ENCODE measurements around the gene ERGIC1.
"Not testable (repeated sequence)": the region's sequence is repeated elsewhere in the genome, so short reads cannot be mapped to it uniquely, and the experiment has no call there.

ERGIC1 gene, protein sequence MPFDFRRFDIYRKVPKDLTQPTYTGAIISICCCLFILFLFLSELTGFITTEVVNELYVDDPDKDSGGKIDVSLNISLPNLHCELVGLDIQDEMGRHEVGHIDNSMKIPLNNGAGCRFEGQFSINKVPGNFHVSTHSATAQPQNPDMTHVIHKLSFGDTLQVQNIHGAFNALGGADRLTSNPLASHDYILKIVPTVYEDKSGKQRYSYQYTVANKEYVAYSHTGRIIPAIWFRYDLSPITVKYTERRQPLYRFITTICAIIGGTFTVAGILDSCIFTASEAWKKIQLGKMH

DNA sequence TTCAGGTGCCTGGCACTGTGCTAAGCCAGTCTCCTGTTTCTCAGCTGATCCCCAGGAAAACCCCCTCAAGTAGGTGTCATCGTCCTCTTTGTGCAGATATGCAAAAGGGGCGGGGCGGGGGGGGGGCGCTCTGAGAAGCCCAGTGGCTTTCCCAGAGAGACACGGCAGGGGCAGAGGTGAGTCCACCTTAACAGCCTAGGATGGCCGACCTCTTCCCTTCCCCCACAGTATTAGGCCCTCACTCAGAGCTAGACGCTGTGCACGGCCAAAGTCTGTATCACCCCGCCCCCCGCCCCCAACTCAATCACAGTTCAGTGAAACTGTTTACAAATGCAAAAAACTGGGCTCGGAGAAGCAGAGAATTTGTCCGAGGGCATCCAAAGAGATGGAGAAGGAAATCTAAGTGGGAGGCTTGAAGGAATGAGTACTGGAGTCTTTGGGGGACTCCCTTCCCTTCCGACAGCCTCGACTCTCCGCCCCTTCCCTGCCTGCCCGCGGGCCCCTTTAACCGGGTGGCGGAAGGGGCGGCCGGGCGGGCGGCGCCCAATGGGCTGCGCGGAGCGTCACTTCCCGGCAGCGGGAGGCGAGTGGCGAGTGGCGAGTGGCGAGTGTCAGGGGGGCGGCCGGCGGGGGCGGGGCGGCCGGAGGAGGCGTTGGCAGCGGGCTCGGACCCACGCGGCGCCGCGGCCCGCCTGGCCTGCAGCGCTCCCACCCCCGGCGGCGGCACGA lies at the start of gene ERGIC1:
ERGIC1 (plus strand) TSS at position 566 of the 729 bp plus-strand sequence; CDS start at position 729, 163 bp downstream.
- peak within 1 kb of the TSS; percentile 71 for H3K4me3 ChIP-seq (ENCODE audit: low read depth, low read length)

DNA sequence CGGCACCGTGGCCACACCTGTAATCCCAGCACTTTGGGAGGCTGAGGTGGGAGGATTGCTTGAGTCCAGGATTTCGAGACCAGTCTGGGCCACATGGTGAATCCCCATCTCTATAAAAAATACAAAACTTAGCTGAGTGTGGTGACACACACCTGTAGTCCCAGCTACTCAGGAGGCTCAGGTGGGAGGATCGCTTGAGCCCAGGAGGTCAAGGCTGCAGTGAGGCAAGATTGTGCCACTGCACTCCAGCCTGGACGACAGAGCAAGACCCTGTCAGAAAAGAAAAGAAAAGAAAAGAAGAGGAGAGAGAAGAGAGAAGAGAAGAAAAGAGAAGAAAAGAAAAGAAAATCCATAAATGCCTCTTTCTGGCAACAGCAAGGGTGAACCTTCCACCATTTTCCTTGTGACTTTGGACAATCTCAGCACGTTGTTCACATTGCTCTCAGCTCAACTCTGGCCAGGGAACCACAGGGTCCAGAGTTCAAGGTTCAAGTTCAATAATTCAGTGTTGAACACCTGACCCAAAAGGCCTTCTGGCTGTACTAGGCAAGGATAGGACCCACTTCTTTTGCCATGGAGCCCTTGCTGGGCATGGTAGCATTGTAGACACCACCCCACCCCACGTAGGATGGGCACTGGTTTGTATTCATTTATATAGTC lies 48.5 kb upstream of the ERGIC1 start:
- no peak overlapping the region for H3K4me3 ChIP-seq (ENCODE audit: low read depth, low read length)

DNA sequence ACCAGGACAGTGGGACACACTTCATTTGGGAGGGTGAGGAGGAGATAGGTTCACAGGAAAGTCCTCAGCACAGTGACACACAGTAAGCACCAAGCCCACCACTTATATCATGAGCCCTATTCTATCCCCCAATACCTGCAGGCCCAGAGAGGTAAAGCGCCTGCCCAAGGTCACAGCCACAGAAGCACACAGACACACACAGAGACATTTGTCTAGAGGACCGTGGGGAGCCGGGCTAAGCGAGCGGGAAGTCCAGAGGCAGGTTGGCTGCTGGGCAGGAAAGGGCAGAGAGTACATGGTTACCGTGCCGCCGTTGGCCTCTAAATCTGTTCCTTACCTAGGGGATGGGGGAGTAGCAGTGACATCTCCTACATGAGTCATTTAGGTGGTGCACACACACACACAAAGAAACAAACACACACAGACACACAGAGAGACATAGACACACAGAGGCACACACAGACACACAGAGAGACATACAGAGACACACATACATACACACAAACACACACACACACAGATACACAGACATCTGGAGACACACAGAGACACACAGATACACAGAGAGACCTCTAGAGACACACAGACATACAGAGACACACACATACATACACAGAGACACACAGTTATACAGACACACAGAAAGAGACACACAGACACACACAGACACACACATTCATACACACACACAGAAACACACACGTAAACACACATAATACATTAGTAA lies 47.2 kb upstream of the ERGIC1 start:
- no peak overlapping the region for H3K4me3 ChIP-seq (ENCODE audit: low read depth, low read length)

DNA sequence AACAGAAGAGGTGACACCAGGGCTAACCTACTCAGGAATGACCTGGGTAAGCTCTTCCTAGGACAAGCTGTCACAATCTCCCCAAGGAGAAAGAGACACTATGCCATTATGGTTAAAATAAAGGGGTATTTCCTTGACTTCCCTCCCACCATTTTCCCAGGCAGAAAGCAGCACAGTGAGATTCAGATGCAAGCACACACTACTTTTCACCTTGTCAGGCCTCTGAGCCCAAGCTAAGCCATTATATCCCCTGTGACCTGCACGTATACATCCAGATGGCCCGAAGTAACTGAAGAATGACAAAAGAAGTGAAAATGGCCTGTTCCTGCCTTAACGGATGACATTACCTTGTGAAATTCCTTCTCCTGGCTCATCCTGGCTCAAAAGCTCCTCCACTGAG lies 46.5 kb upstream of the ERGIC1 start:
- H3K4me3 ChIP-seq (ENCODE audit: low read depth, low read length), result not testable (repeated sequence)

DNA sequence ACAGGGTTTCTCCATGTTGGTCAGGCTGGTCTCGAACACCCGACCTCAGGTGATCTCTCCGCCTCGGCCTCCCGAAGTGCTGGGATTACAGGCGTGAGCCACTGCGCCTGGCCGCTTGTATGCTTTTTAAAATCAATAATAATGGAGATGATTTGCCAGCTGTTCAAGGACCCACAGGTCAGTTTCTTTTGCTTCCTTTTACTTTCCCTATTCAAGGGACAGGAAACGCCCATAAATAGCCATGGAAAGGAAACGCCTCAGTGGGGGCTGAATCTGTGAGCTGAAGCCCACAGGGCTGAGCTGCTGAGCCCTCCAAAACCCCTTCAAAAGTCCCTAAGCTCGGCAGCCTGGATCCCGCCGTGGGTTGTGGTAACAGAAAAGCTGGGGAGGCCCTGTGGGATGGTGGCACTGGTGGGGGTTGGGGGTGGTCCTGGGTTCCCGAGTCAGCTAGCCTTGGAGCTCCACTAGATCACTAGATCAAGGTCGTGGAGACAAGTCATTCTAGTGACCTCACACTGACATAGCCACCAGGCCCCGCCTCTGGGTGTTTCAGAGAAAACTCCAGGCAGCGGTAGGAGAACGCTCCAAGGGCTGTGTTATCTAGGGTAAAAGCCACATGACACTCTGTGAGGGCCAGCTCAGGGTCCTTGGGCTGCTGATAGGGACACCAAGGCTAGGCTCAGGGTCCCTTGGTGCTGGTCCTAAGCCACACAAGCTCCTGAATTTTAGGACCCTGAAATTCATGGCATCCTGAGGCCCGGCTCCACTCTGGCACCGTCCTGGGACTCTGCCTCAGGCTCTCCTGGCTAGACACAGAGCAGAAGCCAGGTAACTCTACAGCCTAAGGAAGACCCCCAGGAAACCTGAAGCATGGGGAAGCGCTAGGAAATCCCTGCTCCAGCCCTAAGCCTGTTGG lies 45.0 kb upstream of the ERGIC1 start:
- H3K4me3 ChIP-seq (ENCODE audit: low read depth, low read length), result no peak overlapping the region

DNA sequence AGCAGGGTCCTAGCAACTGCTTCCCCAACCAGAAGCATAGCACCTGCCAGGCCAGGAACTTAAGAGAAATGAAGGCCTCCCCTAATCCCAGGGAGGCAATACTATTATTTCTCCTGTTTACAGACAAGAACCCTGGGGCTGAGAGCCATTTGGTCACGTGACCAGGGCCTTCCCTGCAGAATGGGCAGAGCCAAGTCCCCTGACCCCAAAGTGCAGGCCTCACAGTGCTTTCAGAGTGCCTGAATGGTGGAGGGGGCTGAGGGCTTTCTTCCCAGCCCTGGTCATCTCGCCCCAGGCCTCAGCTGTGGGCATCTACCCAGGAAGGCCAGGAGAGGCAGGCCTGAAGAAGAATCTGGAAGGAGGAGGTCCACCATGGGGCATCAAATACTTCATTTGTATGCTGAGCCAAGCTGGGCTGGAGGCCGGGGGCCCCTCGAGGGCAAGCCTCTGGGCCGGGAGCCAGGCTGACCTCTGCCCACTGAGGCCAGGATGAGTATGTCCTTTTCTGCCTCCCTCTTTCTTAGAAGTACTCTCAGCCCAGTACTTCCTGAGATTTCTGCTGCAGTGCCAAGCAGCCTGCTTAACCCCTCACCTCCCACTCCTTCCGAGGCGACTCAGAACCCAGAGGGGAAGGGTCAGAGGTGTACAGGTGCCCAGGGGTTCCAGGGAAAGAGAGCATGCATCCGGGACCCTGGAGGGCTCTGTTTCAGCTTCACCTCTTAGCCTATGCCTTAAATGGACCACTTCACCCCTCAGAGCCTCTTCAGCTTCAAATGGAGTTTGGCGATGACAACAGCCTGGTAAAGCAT lies 44.2 kb upstream of the ERGIC1 start:
- H3K4me3 ChIP-seq (ENCODE audit: low read depth, low read length), result no peak overlapping the region

DNA sequence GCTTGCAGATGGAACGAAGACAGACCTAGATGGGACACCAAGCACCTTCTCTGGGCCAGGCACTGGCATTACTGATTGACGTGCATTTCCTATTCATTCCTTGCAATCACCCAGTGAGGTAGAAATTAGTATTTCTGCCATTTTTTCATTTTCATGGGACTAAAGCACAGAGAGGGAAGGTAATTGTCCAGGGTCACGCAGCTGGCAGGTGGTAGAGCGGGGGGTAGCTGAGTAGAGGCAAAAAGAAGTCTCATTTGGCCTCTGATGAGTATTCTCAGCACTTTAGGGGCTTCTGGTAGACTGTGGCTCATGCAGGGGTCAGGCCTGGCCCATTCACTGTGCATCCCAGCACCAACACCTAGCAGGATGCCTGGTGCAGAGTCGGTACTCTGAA lies 43.6 kb upstream of the ERGIC1 start:
- H3K4me3 ChIP-seq (ENCODE audit: low read depth, low read length), result no peak overlapping the region

DNA sequence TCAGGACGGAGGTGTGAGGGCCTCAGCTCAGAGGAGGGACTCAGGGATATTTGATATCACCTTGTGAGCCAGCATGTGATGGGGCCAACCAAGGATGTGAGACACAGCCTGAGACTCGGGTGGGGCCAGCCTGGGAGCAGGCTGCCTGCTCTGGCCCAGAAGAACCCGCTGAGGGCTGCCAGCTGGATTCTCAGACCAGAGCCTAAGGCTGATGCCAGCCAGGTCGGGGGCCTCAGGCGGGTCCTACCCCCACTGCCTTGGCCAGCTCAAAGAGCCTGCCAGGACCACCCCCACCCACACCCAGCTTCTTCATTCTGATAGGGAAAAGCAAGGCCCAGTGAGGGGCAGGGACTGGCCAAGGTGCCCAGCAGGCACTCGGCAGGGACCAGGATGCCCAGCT lies 42.8 kb upstream of the ERGIC1 start:
- no peak overlapping the region for H3K4me3 ChIP-seq (ENCODE audit: low read depth, low read length)

DNA sequence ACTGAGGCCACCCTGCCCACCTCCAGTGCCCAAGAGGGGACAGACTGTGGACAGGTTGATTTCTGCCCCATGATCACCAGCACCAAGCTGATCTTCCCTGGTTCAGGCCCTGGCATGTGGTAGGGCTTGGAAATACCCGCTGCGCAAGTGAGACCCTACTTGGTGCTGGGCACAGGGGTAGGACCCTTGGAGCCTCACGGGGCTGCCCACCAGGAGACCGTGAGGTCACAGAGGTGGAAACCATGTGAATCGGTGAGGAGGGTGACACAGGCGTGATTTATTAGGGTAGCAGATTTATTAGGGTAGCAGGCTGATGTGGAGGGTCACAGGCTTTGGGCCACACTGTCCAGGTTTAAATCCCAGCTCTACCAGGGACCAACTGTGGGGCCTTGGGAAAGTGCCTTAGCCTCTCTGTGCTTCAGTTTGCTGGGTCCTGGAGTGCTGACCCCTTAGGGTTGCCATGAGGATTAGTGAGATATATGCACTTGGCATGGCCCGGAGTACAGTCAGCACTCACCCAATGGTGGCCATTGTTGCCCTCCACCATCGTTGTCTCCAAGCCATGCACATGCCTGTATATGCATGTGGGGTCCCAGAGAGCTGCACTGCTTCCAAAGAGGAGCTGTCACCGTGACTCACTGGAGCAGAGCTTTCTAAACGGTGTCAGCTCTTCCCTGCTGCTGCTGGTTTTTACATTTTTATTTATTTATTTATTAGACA lies 42.2 kb upstream of the ERGIC1 start:
- H3K4me3 ChIP-seq (ENCODE audit: low read depth, low read length), result no peak overlapping the region

DNA sequence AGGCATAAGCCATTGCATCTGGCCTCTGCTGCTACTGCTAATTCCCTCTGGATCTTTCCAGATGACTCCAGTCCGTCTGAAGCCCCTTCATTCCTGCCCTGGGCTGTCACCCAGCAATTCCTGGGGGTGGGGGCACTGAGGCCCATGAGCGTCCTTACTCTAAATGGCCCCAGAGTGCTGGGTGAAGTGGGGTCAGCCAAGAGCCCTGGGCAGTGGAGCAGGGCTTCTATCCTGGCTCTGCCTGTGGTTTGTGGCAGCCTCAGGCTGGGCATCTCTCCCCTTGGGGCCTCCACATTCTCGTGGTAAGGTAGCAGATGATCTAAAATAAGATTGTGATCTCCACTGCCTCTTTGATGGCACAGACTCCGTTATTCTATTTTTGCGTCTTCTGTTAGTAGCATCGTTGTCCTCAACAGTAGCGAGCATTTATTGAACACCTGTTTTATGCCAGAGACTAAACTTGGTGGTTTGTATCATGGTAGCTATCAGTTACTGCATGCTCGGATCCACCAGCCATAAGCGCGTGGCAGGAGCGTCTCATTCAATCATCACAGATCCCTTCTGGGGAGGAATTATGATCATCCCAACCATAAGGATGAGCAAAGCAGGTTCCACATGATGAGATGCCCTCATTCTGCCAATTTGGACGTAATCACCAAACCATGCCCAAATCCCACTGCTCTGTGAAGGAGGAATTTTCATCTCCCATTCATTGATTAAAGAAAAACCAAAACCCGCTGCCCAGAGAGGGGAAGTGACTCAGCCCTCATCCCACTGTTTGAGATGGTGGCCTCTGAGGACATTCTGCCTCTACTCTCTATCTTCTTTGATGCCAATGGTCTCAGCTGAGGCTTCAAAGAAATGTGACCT lies 41.1 kb upstream of the ERGIC1 start:
- H3K4me3 ChIP-seq (ENCODE audit: low read depth, low read length), result no peak overlapping the region

DNA sequence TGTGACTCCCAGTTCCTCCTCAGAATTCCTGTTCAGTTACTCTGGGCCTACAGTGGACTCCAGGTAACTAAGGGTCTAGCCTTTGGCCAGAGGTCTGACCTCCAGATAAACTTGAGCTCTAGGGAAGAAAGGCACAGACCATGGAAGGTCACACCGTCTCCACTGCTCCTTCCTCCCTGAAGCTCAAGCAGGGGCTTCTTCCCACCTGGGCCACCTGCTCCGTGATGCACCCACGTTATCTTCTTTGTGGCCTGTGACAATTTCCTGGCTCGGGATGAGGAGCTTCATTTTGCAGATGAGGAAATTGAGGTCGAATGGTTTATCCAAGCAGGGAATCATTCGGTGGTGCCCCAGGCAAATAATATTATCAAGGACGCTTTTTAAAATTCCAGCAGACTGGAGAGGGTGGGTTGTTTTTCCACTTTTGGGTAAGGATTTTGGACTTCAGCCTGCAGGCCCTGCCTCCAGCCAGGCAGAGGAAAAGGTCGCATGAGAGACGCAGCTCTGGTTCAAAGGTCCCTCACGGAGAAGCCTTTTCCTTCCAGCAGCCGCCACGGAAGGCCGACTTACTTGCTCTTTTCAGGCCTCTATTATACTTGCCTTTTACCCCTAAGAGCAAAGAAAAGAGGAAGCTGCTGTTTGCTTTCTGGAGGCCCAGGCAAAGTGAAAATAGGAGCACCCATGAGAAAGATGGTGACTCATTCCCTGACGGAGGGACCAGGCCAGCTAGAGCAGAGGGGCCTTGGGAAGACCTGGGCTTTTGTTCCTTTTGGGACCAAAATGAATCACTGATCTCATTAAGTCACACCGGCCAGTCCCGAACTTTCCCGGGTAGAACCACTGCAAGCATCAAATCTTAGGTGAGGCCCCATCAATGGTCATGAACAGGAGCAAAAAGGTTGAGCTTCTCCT lies 40.2 kb upstream of the ERGIC1 start:
- H3K4me3 ChIP-seq (ENCODE audit: low read depth, low read length), result no peak overlapping the region

DNA sequence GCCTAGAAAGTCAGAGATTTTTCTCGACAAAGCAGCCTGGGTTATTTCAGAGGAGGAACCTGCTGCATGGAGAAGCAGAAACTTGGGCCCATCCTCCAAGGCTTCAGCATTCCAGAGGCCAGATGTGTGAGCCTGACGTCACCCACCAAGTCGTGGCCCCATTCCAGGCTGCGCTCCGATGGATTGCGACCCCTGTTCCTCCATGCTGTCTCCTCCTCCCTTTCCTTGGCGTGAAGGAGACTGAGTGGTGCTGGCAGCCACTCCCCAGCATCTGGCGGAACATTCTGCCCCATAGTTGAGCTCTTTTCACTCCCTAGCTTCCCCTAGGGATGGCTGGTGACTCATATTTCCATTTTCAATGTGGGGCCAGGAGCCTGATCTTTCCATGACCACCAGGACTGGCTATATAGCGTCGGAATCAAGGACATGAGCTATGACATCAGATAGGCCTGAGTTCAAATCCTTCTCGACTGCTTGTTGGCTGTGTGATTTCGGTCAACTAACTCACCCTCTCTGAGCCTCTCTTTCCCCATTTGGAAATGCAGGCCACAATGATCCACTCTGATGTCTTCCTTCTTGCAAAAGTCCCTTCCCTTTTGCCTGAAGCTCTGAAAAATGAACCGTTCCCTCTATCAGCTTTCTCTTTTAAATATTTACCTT lies 38.6 kb upstream of the ERGIC1 start:
- H3K4me3 ChIP-seq (ENCODE audit: low read depth, low read length), result no peak overlapping the region

DNA sequence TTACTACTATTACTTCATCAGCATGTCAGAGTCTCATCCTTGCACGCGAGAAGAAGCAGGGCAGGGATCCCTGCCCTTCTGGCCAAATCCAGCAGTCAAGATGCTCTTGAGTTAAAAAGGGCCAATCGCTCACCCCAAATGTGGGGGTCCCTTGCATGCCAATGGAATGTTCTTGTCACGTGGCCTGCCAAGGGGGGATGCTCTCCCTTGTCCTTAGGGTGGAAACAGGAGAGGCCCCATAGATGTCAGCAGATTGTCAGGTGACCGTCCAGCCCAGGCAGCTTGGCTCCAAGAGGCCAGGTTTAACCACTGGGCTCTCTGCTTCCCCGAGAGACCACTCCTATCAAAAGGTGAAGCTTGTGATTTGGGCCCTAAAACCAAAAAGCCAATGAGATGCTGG lies 37.7 kb upstream of the ERGIC1 start:
- no peak overlapping the region for H3K4me3 ChIP-seq (ENCODE audit: low read depth, low read length)

DNA sequence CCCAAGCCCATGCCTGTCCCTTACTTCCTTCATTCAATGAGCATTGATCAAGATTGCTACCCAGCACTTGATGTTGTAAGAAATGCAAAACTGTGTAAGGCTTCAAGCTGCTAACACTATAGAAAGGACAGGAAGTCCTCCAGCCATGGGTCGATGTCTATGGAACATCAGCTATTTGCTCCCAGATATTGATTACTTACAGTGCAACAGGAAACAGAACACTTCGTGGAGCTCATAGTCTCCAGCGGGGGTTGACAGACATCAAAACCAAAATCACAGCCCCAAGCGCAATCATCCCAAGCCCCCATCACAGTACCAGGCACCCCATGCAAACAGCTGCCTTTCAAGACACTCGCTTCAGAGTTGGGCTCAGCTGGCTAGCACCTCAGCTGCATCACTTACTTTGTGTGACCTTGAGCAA lies 36.3 kb upstream of the ERGIC1 start:
- no peak overlapping the region for H3K4me3 ChIP-seq (ENCODE audit: low read depth, low read length)

DNA sequence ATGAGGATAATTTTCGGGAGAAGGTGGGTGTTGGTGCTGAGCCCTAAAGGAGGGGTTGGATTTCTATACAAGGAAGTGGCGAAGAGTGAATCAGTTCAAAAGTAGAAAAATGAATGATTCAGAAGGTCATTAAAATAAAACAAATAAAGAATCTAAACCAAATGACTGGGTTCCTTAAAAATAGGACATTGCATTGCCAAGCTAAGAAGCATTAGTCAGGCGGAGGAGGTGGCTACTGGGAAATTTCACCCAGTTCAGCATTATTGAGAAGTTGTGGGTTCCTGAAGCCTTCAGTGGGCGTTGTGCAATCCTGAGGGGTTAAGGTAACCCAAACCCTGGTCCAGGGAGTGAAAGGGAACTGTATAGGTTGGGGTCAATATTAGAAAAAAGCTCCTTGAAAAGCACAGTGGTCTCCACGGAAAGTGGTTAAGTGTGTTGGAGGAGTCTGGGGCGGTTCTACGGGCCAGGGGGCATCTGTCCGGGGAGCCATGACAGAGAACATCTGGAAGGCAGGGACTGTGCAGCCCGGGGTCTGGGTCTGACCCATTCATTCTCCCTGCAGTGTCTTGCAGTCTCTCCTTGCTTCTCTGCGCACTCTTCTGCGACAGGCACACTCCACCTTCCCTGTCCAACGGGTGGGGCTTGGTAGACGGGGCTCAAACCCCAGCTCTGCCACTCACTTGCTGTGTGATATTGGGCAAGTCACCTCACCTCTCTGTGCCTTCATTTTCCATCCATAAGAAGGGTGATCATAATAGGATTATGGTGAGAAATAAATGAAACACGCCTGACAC lies 35.4 kb upstream of the ERGIC1 start:
- H3K4me3 ChIP-seq (ENCODE audit: low read depth, low read length), result no peak overlapping the region

DNA sequence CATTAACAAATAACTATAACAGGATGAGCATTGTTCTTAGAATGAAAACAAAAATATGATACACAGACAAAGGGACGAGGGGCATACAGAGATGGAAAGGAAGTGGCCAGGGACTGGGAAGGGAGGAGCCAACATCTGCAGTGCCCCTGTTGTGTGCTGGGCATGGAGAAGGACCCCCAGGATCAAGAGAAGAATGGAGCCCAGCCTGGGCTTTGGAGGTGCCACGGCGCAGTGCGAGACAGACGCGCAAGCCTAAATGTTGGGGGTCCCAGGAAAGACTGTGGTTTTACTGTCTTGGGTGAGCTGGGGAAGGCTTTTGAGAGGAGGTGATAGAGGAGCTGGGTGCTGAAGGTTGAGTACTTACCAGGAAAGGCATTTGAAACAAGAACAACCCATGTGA lies 34.6 kb upstream of the ERGIC1 start:
- no peak overlapping the region for H3K4me3 ChIP-seq (ENCODE audit: low read depth, low read length)

All from iPS-11a (cell line).